ENCODE results near the gene FBXO17.

The FBXO17 gene

GRCh38 chr19:38975214-38975860 lies at the start of gene FBXO17:
Gene FBXO17 (minus strand): TSS chr19:38975742. CDS start chr19:38950319, 25,423 bp downstream.
- no peaks in the 10 kb centered on the region for H3K36me3 ChIP-seq (ENCODE audit: control insufficient read depth in 1 of 2, insufficient read depth in 2 of 2, low read length in 2 of 2)
- H3K4me1 ChIP-seq (ENCODE audit: control insufficient read depth in 1 of 2, insufficient read depth in 2 of 2, low read length in 2 of 2): peaks cover 0 to 9% of the 10 kb centered on the region in 2 donors
- peak within 1 kb of the TSS; percentile 65 to 84 for H3K4me3 ChIP-seq (ENCODE audit: low read depth in 1 of 2, low read length in 2 of 2)
- H3K27ac ChIP-seq (ENCODE audit: low read length): peak within 1 kb of the TSS; percentile 75
- no peaks in the 10 kb centered on the region for H3K9me3 ChIP-seq (ENCODE audit: control insufficient read depth in 1 of 2, low read length in 2 of 2)
- H3K27me3 ChIP-seq (ENCODE audit: low read depth, low read length): peaks cover 6% of the 10 kb centered on the region

- Histone ChIP-seq H3K4me1 (ENCODE audit: control insufficient read depth in 1 of 2, insufficient read depth in 2 of 2, low read length in 2 of 2) (no peaks in the 10 kb centered on the region), H3K4me3 (ENCODE audit: low read depth in 1 of 2, low read length in 2 of 2) (no peak overlapping the region), H3K27me3 (ENCODE audit: low read depth, low read length) (no peaks in the 10 kb centered on the region), H3K9me3 (ENCODE audit: control insufficient read depth in 1 of 2, low read length in 2 of 2) (no peaks in the 10 kb centered on the region), H3K27ac (ENCODE audit: low read length) (no peak overlapping the region), H3K36me3 (ENCODE audit: control insufficient read depth in 1 of 2, insufficient read depth in 2 of 2, low read length in 2 of 2) (peaks cover 0 to 26% of the 10 kb centered on the region in 2 donors)
Measured at GRCh38 chr19:39024875-39025641, 49.5 kb upstream of the FBXO17 start.

- H3K4me3 ChIP-seq (ENCODE audit: low read depth in 1 of 2, low read length in 2 of 2): no peak overlapping the region
- no peak overlapping the region for H3K27ac ChIP-seq (ENCODE audit: low read length)
- peaks cover 0 to 11% of the 10 kb centered on the region in 2 donors for H3K36me3 ChIP-seq (ENCODE audit: control insufficient read depth in 1 of 2, insufficient read depth in 2 of 2, low read length in 2 of 2)
- no peaks in the 10 kb centered on the region for H3K4me1 ChIP-seq (ENCODE audit: control insufficient read depth in 1 of 2, insufficient read depth in 2 of 2, low read length in 2 of 2)
- H3K27me3 ChIP-seq (ENCODE audit: low read depth, low read length): no peaks in the 10 kb centered on the region
- no peaks in the 10 kb centered on the region for H3K9me3 ChIP-seq (ENCODE audit: control insufficient read depth in 1 of 2, low read length in 2 of 2)
Measured at GRCh38 chr19:39021063-39021462, 45.5 kb upstream of the FBXO17 start.

- H3K4me3 ChIP-seq (ENCODE audit: low read depth in 1 of 2, low read length in 2 of 2): no peak overlapping the region
- no peaks in the 10 kb centered on the region for H3K27me3 ChIP-seq (ENCODE audit: low read depth, low read length)
- peaks cover 0 to 7% of the 10 kb centered on the region in 2 donors for H3K36me3 ChIP-seq (ENCODE audit: control insufficient read depth in 1 of 2, insufficient read depth in 2 of 2, low read length in 2 of 2)
- H3K4me1 ChIP-seq (ENCODE audit: control insufficient read depth in 1 of 2, insufficient read depth in 2 of 2, low read length in 2 of 2): no peaks in the 10 kb centered on the region
- H3K9me3 ChIP-seq (ENCODE audit: control insufficient read depth in 1 of 2, low read length in 2 of 2): no peaks in the 10 kb centered on the region
- no peak overlapping the region for H3K27ac ChIP-seq (ENCODE audit: low read length)
Measured at GRCh38 chr19:39017646-39018045, 42.1 kb upstream of the FBXO17 start.

- no peaks in the 10 kb centered on the region for H3K9me3 ChIP-seq (ENCODE audit: control insufficient read depth in 1 of 2, low read length in 2 of 2)
- H3K4me3 ChIP-seq (ENCODE audit: low read depth in 1 of 2, low read length in 2 of 2): no peak overlapping the region
- H3K36me3 ChIP-seq (ENCODE audit: control insufficient read depth in 1 of 2, insufficient read depth in 2 of 2, low read length in 2 of 2): peaks cover 0 to 7% of the 10 kb centered on the region in 2 donors
- H3K27me3 ChIP-seq (ENCODE audit: low read depth, low read length): no peaks in the 10 kb centered on the region
- H3K4me1 ChIP-seq (ENCODE audit: control insufficient read depth in 1 of 2, insufficient read depth in 2 of 2, low read length in 2 of 2): no peaks in the 10 kb centered on the region
- no peak overlapping the region for H3K27ac ChIP-seq (ENCODE audit: low read length)
Measured at GRCh38 chr19:39017026-39017425, 41.5 kb upstream of the FBXO17 start.

- no peaks in the 10 kb centered on the region for H3K27me3 ChIP-seq (ENCODE audit: low read depth, low read length)
- H3K9me3 ChIP-seq (ENCODE audit: control insufficient read depth in 1 of 2, low read length in 2 of 2): no peaks in the 10 kb centered on the region
- H3K27ac ChIP-seq (ENCODE audit: low read length): no peak overlapping the region
- no peak overlapping the region for H3K4me3 ChIP-seq (ENCODE audit: low read depth in 1 of 2, low read length in 2 of 2)
- no peaks in the 10 kb centered on the region for H3K4me1 ChIP-seq (ENCODE audit: control insufficient read depth in 1 of 2, insufficient read depth in 2 of 2, low read length in 2 of 2)
- H3K36me3 ChIP-seq (ENCODE audit: control insufficient read depth in 1 of 2, insufficient read depth in 2 of 2, low read length in 2 of 2): peaks cover 0 to 7% of the 10 kb centered on the region in 2 donors
Measured at GRCh38 chr19:39014037-39014436, 38.5 kb upstream of the FBXO17 start.

GRCh38 chr19:39009001-39009400 lies 33.5 kb upstream of the FBXO17 start:
- Histone ChIP-seq H3K36me3 (ENCODE audit: control insufficient read depth in 1 of 2, insufficient read depth in 2 of 2, low read length in 2 of 2) (peaks cover 0 to 1% of the 10 kb centered on the region in 2 donors), H3K27ac (ENCODE audit: low read length) (no peak overlapping the region), H3K27me3 (ENCODE audit: low read depth, low read length) (no peaks in the 10 kb centered on the region), H3K4me3 (ENCODE audit: low read depth in 1 of 2, low read length in 2 of 2) (no peak overlapping the region), H3K9me3 (ENCODE audit: control insufficient read depth in 1 of 2, low read length in 2 of 2) (no peaks in the 10 kb centered on the region), H3K4me1 (ENCODE audit: control insufficient read depth in 1 of 2, insufficient read depth in 2 of 2, low read length in 2 of 2) (no peaks in the 10 kb centered on the region)

GRCh38 chr19:39008137-39008536 lies 32.6 kb upstream of the FBXO17 start:
- Histone ChIP-seq H3K9me3 (ENCODE audit: control insufficient read depth in 1 of 2, low read length in 2 of 2) (no peaks in the 10 kb centered on the region), H3K4me3 (ENCODE audit: low read depth in 1 of 2, low read length in 2 of 2) (no peak overlapping the region), H3K36me3 (ENCODE audit: control insufficient read depth in 1 of 2, insufficient read depth in 2 of 2, low read length in 2 of 2) (no peaks in the 10 kb centered on the region)

GRCh38 chr19:39007096-39007495 lies 31.6 kb upstream of the FBXO17 start:
- Histone ChIP-seq H3K27me3 (ENCODE audit: low read depth, low read length) (no peaks in the 10 kb centered on the region), H3K9me3 (ENCODE audit: control insufficient read depth in 1 of 2, low read length in 2 of 2) (no peaks in the 10 kb centered on the region), H3K4me3 (ENCODE audit: low read depth in 1 of 2, low read length in 2 of 2) (no peak overlapping the region), H3K36me3 (ENCODE audit: control insufficient read depth in 1 of 2, insufficient read depth in 2 of 2, low read length in 2 of 2) (no peaks in the 10 kb centered on the region), H3K4me1 (ENCODE audit: control insufficient read depth in 1 of 2, insufficient read depth in 2 of 2, low read length in 2 of 2) (no peaks in the 10 kb centered on the region), H3K27ac (ENCODE audit: low read length) (no peak overlapping the region)

More at GRCh38 chr19:39008137-39008536, 32.6 kb upstream of the FBXO17 start:
- Histone ChIP-seq H3K27ac (ENCODE audit: low read length) (no peak overlapping the region), H3K27me3 (ENCODE audit: low read depth, low read length) (no peaks in the 10 kb centered on the region), H3K4me1 (ENCODE audit: control insufficient read depth in 1 of 2, insufficient read depth in 2 of 2, low read length in 2 of 2) (no peaks in the 10 kb centered on the region)

GRCh38 chr19:39004403-39004802 lies 28.9 kb upstream of the FBXO17 start:
- no peaks in the 10 kb centered on the region for H3K36me3 ChIP-seq (ENCODE audit: control insufficient read depth in 1 of 2, insufficient read depth in 2 of 2, low read length in 2 of 2)
- no peaks in the 10 kb centered on the region for H3K9me3 ChIP-seq (ENCODE audit: control insufficient read depth in 1 of 2, low read length in 2 of 2)
- H3K4me1 ChIP-seq (ENCODE audit: control insufficient read depth in 1 of 2, insufficient read depth in 2 of 2, low read length in 2 of 2): no peaks in the 10 kb centered on the region
- H3K27me3 ChIP-seq (ENCODE audit: low read depth, low read length): no peaks in the 10 kb centered on the region
- no peak overlapping the region for H3K27ac ChIP-seq (ENCODE audit: low read length)
- H3K4me3 ChIP-seq (ENCODE audit: low read depth in 1 of 2, low read length in 2 of 2): no peak overlapping the region

GRCh38 chr19:39003796-39004195 lies 28.3 kb upstream of the FBXO17 start:
- H3K4me3 ChIP-seq (ENCODE audit: low read depth in 1 of 2, low read length in 2 of 2): no peak overlapping the region
- H3K9me3 ChIP-seq (ENCODE audit: control insufficient read depth in 1 of 2, low read length in 2 of 2): no peaks in the 10 kb centered on the region
- H3K36me3 ChIP-seq (ENCODE audit: control insufficient read depth in 1 of 2, insufficient read depth in 2 of 2, low read length in 2 of 2): no peaks in the 10 kb centered on the region
- no peak overlapping the region for H3K27ac ChIP-seq (ENCODE audit: low read length)
- H3K4me1 ChIP-seq (ENCODE audit: control insufficient read depth in 1 of 2, insufficient read depth in 2 of 2, low read length in 2 of 2): no peaks in the 10 kb centered on the region
- no peaks in the 10 kb centered on the region for H3K27me3 ChIP-seq (ENCODE audit: low read depth, low read length)
